ENCODE data around the gene TBC1D14. TPM values are rescaled to one million over a fixed set of nuclear protein-coding genes. Genes with fewer than 3 reads are reported as not detected.

TBC1D14 gene
- total RNA-seq, 1 donor from 2014 or later = 47.3 TPM

GRCh38 chr4:7042503-7043283 lies 133.1 kb downstream of the TBC1D14 start:
- peaks cover 7% of the 10 kb centered on the region for H3K36me3 Mint-ChIP-seq (ENCODE audit: low read depth)
- H3K9me3 Mint-ChIP-seq = no peaks in the 10 kb centered on the region
- peaks cover 12% of the 10 kb centered on the region for H3K27me3 Mint-ChIP-seq

GRCh38 chr4:7043284-7044136 lies 133.9 kb downstream of the TBC1D14 start, which contains the start of gene TADA2B:
Gene TADA2B (plus strand): TSS chr4:7043372. CDS start chr4:7043580, 208 bp downstream.
- Mint-ChIP-seq H3K27me3 (peaks cover 12% of the 10 kb centered on the region), H3K36me3 (ENCODE audit: low read depth) (peaks cover 7% of the 10 kb centered on the region), H3K27ac (peak within 1 kb of the TSS; percentile 89), H3K9me3 (no peaks in the 10 kb centered on the region), H3K4me3 (peak within 1 kb of the TSS; percentile 97), H3K4me1 (peaks cover 41% of the 10 kb centered on the region)
- DNase-seq = peak; percentile 86
- intact Hi-C loops (cut with micrococcal nuclease) = loop anchor here (1.0 to 5.0 kb wide), 4 partner anchors 25 to 146 kb away; partner anchors contain the start of gene GRPEL1

More at GRCh38 chr4:7042503-7043283, 133.1 kb downstream of the TBC1D14 start:
- H3K4me1 Mint-ChIP-seq = peaks cover 41% of the 10 kb centered on the region
- H3K4me3 Mint-ChIP-seq = peak overlapping the region; percentile 97
- DNase-seq = peak; percentile 99
- H3K27ac Mint-ChIP-seq = peak overlapping the region; percentile 89
- intact Hi-C loops (cut with micrococcal nuclease) = loop anchor here (1.0 to 5.0 kb wide), 4 partner anchors 26 to 145 kb away; partner anchors contain the start of gene GRPEL1

GRCh38 chr4:7044137-7044930 lies 134.7 kb downstream of the TBC1D14 start:
- peaks cover 12% of the 10 kb centered on the region for H3K27me3 Mint-ChIP-seq
- peaks cover 44% of the 10 kb centered on the region for H3K4me1 Mint-ChIP-seq
- intact Hi-C loops (cut with micrococcal nuclease) = loop anchor here (5.0 kb wide), 1 partner anchor 147 kb away; no protein-coding TSS in a partner anchor
- peaks cover 11% of the 10 kb centered on the region for H3K36me3 Mint-ChIP-seq (ENCODE audit: low read depth)
- H3K27ac Mint-ChIP-seq = peak overlapping the region; percentile 69
- H3K4me3 Mint-ChIP-seq = peak overlapping the region; percentile 91
- no peaks in the 10 kb centered on the region for H3K9me3 Mint-ChIP-seq
- DNase-seq = no peak

- peaks cover 11% of the 10 kb centered on the region for H3K36me3 Mint-ChIP-seq (ENCODE audit: low read depth)
- H3K27ac Mint-ChIP-seq = peak overlapping the region; percentile 65
- H3K9me3 Mint-ChIP-seq = no peaks in the 10 kb centered on the region
- peak overlapping the region; percentile 91 for H3K4me3 Mint-ChIP-seq
- intact Hi-C loops (cut with micrococcal nuclease) = no loop called here
- DNase-seq = no peak
- peaks cover 12% of the 10 kb centered on the region for H3K27me3 Mint-ChIP-seq
- H3K4me1 Mint-ChIP-seq = peaks cover 44% of the 10 kb centered on the region
Measured at GRCh38 chr4:7045553-7045952, 135.9 kb downstream of the TBC1D14 start.

GRCh38 chr4:7045961-7046921 lies 136.6 kb downstream of the TBC1D14 start:
- intact Hi-C loops (cut with micrococcal nuclease) = no loop called here
- H3K36me3 Mint-ChIP-seq (ENCODE audit: low read depth) = peaks cover 11% of the 10 kb centered on the region
- no peak overlapping the region for H3K4me3 Mint-ChIP-seq
- peaks cover 44% of the 10 kb centered on the region for H3K4me1 Mint-ChIP-seq
- peak overlapping the region; percentile 59 for H3K27ac Mint-ChIP-seq
- no peak for DNase-seq
- peaks cover 12% of the 10 kb centered on the region for H3K27me3 Mint-ChIP-seq
- no peaks in the 10 kb centered on the region for H3K9me3 Mint-ChIP-seq

- Mint-ChIP-seq H3K27ac (no peak overlapping the region), H3K4me1 (peaks cover 40% of the 10 kb centered on the region), H3K4me3 (no peak overlapping the region), H3K9me3 (no peaks in the 10 kb centered on the region), H3K36me3 (ENCODE audit: low read depth) (peaks cover 11% of the 10 kb centered on the region), H3K27me3 (peaks cover 5% of the 10 kb centered on the region)
- no peak for DNase-seq
- intact Hi-C loops (cut with micrococcal nuclease) = no loop called here
Measured at GRCh38 chr4:7046971-7047370, 137.3 kb downstream of the TBC1D14 start.

- no peak overlapping the region for H3K4me3 Mint-ChIP-seq
- no peak overlapping the region for H3K27ac Mint-ChIP-seq
- H3K4me1 Mint-ChIP-seq = peaks cover 41% of the 10 kb centered on the region
- DNase-seq = no peak
- peaks cover 12% of the 10 kb centered on the region for H3K36me3 Mint-ChIP-seq (ENCODE audit: low read depth)
- H3K9me3 Mint-ChIP-seq = no peaks in the 10 kb centered on the region
- intact Hi-C loops (cut with micrococcal nuclease) = no loop called here
- no peaks in the 10 kb centered on the region for H3K27me3 Mint-ChIP-seq
Measured at GRCh38 chr4:7048642-7049041, 139.0 kb downstream of the TBC1D14 start.

- Mint-ChIP-seq H3K36me3 (ENCODE audit: low read depth) (peaks cover 19% of the 10 kb centered on the region), H3K27me3 (no peaks in the 10 kb centered on the region), H3K4me3 (no peak overlapping the region), H3K9me3 (no peaks in the 10 kb centered on the region), H3K4me1 (peaks cover 38% of the 10 kb centered on the region), H3K27ac (peak overlapping the region; percentile 20)
- no peak for DNase-seq
- intact Hi-C loops (cut with micrococcal nuclease) = no loop called here
Measured at GRCh38 chr4:7049295-7049694, 139.7 kb downstream of the TBC1D14 start.

- Mint-ChIP-seq H3K4me3 (no peak overlapping the region), H3K36me3 (ENCODE audit: low read depth) (peaks cover 22% of the 10 kb centered on the region), H3K27me3 (no peaks in the 10 kb centered on the region), H3K27ac (peak overlapping the region; percentile 20), H3K4me1 (peaks cover 34% of the 10 kb centered on the region), H3K9me3 (no peaks in the 10 kb centered on the region)
- intact Hi-C loops (cut with micrococcal nuclease) = no loop called here
- no peak for DNase-seq
Measured at GRCh38 chr4:7049739-7050138, 140.1 kb downstream of the TBC1D14 start.

GRCh38 chr4:7050481-7051143 lies 141.0 kb downstream of the TBC1D14 start:
- H3K4me1 Mint-ChIP-seq = peaks cover 25% of the 10 kb centered on the region

GRCh38 chr4:7051144-7051495 lies 141.5 kb downstream of the TBC1D14 start:
- intact Hi-C loops (cut with micrococcal nuclease) = no loop called here
- Mint-ChIP-seq H3K36me3 (ENCODE audit: low read depth) (peaks cover 18% of the 10 kb centered on the region), H3K27me3 (no peaks in the 10 kb centered on the region), H3K27ac (no peak overlapping the region), H3K4me1 (peaks cover 22% of the 10 kb centered on the region), H3K4me3 (no peak overlapping the region), H3K9me3 (no peaks in the 10 kb centered on the region)
- DNase-seq = no peak

More at GRCh38 chr4:7050481-7051143, 141.0 kb downstream of the TBC1D14 start:
- peaks cover 16% of the 10 kb centered on the region for H3K36me3 Mint-ChIP-seq (ENCODE audit: low read depth)
- no peaks in the 10 kb centered on the region for H3K9me3 Mint-ChIP-seq
- no peak for DNase-seq
- no peak overlapping the region for H3K27ac Mint-ChIP-seq
- no peak overlapping the region for H3K4me3 Mint-ChIP-seq
- intact Hi-C loops (cut with micrococcal nuclease) = no loop called here
- H3K27me3 Mint-ChIP-seq = no peaks in the 10 kb centered on the region

- intact Hi-C loops (cut with micrococcal nuclease) = no loop called here
Measured at GRCh38 chr4:7051905-7052304, 142.3 kb downstream of the TBC1D14 start.

More at GRCh38 chr4:7051905-7052304, 142.3 kb downstream of the TBC1D14 start:
- Mint-ChIP-seq H3K4me3 (no peak overlapping the region), H3K27ac (no peak overlapping the region), H3K9me3 (no peaks in the 10 kb centered on the region), H3K27me3 (no peaks in the 10 kb centered on the region), H3K4me1 (peaks cover 16% of the 10 kb centered on the region), H3K36me3 (ENCODE audit: low read depth) (peaks cover 19% of the 10 kb centered on the region)
- DNase-seq = no peak

Data from activated CD4-positive, alpha-beta T cell treated with anti-CD3 and anti-CD28 coated beads, Interleukin-2, amount 10 ng/mL, durations not matched to agents 24 days and 14 days (primary cell).